CD4-positive, alpha-beta T cell treated with Interleukin-2 at 100 ng/mL for 4 hours (primary cell): Measurements from ENCODE around the gene TTC39C.

Experiments
- DNase-seq: peaks from one replicate; pipeline ENCODE4 v3.0.0-alpha.2; 2020; ENCODE audit warnings: low spot score

The TTC39C gene

GRCh38 chr18:24014062-24014985 lies at the start of gene TTC39C:
Gene TTC39C, plus strand, starts transcription at chr18:24014754. Its CDS starts 118 bp downstream, at chr18:24014872.
- DNase-seq: peak; percentile 82

DNA sequence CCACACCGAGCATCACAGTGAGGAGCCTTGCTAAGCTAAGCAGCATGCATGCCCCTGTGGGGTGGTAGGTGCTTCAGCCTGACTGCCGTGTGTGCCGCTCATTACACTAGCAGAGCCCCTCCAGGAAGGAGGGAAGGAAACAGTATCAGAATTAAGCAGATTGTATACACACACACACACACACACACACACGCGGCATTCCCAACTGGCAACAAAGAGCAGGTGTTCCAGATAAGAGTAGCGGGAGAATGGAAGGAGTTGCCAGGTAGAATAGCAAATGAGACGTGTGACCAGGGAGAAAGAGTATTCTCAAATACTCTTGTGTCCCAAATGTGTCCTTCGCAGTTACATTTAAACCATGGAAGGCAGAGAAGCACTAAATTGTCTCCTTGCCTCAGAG lies 47.6 kb upstream of the TTC39C start:
- DNase-seq: no peak

DNA sequence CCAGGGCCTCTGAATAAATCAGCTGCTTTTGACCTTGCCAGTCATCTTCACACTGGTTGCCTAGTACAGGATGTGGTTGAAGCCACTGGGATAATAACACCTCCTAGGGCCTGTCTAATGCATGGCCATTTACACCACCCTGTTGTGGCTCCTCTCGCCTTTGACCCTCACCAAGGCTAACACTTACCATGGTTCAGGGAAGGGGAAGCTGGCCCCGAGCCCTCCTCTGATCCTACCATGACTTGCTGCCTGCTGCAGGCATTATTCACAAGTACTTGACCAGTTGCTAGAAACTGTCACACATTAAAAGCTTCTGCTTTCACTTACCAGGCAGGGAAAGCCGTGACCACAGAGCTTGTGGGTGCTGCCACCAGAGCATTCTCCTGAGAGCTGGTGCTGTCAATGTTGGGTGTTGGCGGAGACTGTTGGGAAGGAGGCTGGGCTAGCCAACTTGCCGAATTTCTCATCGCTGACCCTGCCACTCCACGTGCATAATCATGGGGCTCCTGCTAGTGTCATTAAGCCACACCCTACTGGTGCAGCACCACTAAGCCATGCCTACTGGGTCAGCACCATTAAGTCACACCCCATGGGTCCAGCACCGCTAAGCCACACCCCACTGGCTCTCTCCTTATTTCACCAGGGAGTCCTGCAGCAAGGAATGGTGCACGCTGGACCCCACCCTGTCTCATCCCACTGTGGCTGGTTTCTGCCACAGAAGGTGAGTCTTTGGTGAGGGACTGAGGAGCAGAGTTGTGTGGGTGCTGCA lies 47.0 kb upstream of the TTC39C start:
- DNase-seq: peak; percentile 52

DNA sequence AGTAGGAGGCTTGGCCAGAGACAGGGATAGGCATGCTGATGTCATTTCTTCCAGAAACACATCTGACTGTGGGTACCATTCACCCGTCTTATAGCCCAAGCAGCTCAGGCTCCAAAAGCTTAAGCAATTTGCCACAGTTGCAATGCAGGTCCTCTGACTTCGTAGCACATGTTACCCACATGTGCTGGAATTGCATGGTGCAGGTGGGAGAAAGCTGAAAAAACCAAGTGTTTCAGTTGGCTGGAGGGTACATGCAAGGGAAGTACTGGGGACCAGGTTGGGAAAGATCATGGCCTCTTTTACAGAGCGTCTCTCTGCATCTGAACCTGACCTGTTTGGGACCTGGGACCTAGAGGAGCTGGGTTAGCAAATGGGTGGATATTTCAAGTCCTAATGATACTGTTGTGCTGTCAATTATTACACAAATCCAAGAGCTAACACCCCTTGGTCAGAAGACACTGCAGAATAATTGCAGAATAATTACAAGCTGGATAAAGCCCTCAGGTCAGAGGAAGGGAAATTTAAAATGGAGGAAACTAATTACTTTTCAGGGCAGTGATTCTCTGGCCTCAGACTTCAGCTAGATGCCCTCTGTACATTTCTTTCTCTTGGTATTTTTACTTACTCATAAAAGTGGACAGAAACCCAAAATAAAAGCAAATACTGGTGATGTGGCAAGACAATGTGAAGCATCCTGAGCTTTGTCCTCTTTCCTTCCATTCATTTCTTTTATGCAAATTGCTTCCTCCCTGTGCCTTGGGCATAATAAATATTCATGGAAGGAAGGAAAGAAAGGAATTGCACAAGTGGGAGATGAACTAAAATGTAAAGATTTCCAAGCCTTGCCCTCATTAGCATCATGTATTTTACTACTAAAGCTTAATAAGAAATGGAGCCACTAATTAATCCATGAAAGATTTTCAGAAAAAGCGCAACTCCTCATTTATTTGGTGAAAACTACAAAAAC lies 45.6 kb upstream of the TTC39C start:
- DNase-seq: no peak

DNA sequence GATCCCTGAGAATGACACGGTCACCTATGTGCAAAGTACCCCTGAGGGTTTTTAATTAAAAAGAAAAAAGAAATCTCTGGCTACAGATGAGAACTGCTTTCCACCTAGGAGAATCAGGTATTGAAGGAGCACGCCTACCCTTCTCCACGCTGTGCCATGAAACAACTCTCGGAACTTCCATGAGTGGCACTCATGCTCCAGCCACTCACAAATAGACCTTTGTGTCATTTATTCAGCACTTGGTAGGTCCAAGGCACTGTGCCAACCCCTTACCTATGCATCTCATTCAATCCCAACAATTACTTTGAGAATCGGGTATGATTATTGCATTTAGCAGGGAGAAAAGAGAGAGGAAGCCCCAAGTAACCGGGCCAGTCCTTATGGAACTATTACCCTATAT lies 44.9 kb upstream of the TTC39C start:
- DNase-seq: no peak

DNA sequence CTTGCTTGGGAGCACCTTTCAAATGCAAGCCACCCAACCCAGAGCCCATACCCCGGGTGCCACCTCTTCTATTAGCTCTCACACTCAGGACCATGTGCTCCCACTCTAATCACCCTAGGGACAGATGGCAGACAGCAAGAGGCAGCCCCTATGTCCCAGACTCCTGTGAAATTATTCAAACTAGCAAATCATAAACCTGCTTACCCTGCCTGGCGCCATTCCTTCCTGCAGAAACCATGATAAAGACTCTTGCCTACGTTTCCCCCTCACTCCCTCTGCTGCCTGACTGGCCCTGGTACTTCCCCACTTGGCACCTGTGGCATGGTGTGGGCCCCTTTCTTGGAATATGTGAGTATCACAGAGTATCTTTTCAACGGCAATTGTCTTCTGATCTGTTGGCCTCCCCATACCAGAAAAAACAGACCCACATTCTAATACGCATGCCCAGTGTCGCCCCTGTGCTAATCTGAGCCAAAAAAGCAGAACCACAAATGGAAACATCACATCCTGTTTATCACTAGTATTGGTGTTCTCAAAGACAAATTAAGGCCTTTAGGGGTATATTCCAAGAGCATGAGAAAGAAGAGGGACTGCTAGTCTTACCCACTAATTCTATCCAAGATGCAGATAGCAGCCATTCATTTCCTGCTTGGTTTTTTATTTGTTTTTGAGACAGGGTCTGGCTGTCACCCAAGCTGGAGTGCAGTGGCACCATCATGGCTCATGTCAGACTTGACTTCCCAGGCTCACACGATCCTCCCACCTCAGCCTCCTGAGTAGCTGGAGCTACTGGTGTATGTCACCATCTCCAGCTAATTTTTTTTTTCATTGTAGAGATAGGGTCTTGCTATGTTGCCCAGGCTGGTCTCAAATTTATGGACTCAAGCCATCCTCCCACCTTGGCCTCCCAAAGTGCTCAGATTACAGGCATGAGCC lies 44.1 kb upstream of the TTC39C start:
- peak; percentile 90 for DNase-seq

DNA sequence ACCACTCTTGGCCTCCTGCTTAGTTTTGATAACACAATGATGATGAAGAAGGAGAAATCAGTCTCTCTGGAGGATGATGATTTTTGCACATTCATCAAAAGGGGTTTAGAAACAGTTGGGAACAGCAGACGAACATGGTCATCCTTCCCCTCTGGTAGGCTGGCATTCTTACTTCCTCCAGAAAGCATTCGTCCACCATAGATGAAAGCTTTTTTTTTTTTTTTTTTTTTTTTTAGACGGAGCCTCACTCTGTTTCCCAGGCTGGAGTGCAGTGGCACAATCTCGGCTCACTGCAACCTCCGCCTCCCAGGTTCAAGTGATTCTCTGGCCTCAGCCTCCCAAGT lies 43.5 kb upstream of the TTC39C start:
- no peak for DNase-seq

- DNase-seq: no peak
These were observed 42.8 kb upstream of the TTC39C start for GRCh38 chr18:23971666-23972230.

GRCh38 chr18:23972453-23972852 lies 42.1 kb upstream of the TTC39C start:
- DNase-seq: peak; percentile 73

GRCh38 chr18:23977103-23977502 lies 37.5 kb upstream of the TTC39C start:
- no peak for DNase-seq

DNA sequence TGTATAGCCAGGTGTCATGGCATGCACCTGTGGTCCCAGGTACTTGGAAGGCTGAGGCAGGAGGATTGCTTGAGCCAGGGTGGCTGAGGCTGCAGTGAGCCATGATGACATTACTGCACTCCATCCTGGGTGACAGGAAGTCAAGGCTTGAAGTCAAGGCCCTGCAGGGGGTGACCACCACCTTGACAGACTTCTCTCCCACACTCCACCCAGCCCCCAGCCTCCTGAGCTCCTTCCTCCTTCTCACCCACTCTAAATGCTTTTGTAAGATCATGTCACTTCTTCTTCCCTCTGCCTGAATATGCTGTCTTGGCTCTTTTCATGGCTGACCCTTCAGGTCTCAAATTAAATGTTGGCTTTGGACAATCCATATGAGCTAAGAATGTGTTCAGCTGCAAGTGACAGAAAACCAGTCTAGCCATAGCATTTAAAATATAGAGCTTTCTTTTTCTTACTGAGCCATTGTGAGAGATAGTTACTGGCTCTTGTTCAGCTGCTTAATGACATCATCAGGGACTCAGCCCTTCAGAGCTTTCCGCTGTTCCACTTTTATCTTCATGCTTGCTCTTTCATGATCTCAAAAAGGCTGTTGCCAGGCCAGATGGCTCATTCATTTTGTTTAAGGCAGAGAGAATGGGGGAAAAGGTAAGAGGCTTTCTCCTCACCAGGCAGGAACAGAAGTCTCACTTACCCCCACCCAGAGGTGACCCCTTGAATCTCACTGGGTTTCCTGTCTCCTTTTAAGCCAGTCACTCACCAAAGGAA lies 36.7 kb upstream of the TTC39C start:
- peak; percentile 44 for DNase-seq

DNA sequence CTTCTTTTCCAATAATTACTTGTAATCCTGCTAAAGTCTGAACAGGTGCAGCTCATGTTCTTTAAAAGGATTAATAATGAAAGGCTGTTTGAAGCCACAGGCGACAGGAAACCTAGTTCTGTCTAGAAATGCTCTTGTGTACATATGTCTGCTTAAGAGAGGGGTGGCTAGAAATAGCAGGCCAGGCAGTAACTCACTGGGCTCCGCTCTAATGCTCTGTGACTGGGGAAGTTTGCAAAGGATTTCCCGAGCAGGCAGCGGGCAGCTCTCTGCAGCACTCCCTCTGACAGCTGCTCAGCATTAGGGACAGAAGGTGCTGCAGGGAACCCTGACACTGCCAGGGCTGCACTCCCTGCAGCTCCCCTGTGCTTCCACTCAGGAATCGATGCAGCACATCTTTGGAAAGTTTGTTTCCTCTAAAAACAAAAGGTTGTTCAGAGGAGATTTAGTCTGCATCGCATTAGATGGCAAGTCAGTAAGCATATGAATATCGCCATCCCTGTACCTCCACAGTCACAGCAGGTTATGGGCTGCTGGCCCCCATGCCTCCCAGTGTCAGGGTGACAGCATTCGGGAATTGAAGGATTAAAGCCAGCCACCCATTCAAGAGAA lies 33.1 kb upstream of the TTC39C start:
- no peak for DNase-seq

GRCh38 chr18:23982155-23983079 lies 32.1 kb upstream of the TTC39C start:
- no peak for DNase-seq

- DNase-seq: no peak
These were observed 31.4 kb upstream of the TTC39C start for GRCh38 chr18:23983112-23983511.

DNA sequence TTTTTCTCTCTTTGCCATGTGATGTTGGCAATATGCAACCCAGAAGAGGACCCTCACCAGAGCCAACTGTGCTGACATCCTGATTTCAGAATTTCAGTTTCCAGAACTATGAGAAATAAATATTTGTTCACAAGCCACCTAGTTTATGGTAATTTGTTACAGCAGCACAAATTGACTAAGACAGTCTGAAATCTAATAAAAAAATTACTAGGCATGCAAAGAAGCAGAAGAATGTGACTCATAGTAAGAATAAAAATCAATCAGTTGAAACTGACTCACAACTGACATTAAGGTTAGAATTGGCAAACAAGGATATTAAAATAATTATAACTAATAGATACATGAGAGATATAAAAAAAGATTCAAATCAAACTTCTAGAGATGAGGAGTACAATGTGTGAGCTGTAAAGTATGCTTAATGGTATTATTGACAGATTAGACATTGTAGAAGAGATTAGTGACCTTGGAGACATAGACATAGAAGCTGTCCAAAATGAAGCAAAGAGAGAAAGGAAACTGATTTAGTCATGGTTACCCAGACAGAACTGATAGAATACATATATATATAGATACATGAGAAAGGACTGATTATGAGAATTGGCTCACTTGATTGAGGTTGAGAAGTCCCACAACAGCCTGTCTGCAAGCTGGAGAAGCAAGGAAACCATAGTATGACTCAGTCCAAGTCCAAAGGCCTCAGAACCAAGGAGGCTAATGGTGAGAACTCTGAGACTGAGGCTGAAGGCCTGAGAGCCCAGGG lies 27.8 kb upstream of the TTC39C start:
- no peak for DNase-seq

DNA sequence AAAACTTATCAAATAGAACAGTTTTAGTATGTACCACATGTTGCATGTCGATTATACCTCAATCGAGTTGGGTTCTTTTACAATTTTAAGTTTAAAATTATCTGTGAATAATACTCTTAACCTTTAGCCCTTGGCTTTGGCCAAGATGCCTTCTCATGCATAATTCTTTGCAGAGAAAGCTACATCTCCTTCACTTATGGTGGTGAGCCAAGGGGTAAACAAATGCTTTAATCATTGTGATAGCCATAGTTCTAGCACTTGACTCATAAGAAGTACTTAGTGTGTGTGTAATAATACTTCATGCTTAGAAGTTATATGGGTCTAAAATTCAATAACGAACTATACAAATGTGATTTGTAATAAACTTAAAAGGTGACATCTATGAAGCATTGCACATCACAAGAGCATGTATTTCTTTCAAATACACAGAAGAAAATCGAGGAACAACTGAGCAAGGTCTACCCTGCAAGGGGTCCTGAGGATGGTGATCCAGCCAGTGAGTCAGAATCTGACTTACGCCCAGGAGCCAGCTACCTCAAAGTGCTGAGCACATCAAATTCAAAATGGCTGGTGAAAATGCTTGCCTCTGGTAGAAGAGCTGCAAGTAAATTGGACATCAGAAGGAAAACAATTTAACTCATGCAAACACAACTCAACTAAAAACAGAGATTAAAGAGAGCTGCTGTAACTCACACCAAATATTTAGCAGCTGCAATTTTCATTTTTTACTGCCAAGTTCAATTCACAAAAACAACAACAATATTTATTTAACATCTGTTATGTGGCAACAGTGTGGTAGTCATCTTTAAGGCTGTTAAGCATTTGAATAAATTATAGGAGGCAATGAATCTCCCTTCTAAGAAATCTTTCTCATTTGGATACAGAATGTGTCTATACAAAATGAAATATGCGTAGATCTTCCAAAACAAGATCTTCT lies 23.8 kb upstream of the TTC39C start:
- peak; percentile 23 for DNase-seq
